Endodermal cell (in vitro differentiated cells): Measurements from ENCODE around the gene HSF2BP. TPM values are rescaled to one million over a fixed set of nuclear protein-coding genes. Genes with fewer than 3 reads are reported as not detected.

Source experiments
- DNase-seq: peaks from one replicate; pipeline ENCODE4 v3.0.0-alpha.2; 2017
- H3K27ac ChIP-seq: 2 replicates; pipeline ENCODE4 v1.5.1; 2013; ENCODE audit warnings: mild to moderate bottlenecking, low read depth, low read length, moderate library complexity
- H3K27me3 ChIP-seq: 2 replicates; pipeline ENCODE4 v1.6.1; 2013; ENCODE audit warnings: mild to moderate bottlenecking, low read length, moderate library complexity; ENCODE audit not compliant: insufficient read depth, control insufficient read depth, poor library complexity, severe bottlenecking
- H3K36me3 ChIP-seq: 2 replicates; pipeline ENCODE4 v1.7.0; 2013; ENCODE audit warnings: mild to moderate bottlenecking, low read length, moderate library complexity; ENCODE audit not compliant: control insufficient read depth, insufficient read depth
- H3K4me1 ChIP-seq: one replicate; pipeline ENCODE4 v1.7.0; 2013; ENCODE audit warnings: low read length; ENCODE audit not compliant: control insufficient read depth, insufficient read depth
- H3K4me3 ChIP-seq: 2 replicates; pipeline ENCODE4 v1.5.1; 2013; ENCODE audit warnings: mild to moderate bottlenecking, low read length, moderate library complexity
- H3K9ac ChIP-seq: 2 replicates; pipeline ENCODE4 v1.6.1; 2013; ENCODE audit warnings: mild to moderate bottlenecking, low read length, moderate library complexity; ENCODE audit not compliant: poor library complexity, severe bottlenecking; ENCODE audit errors: extremely low read depth
- H3K9me3 ChIP-seq: 2 replicates; pipeline ENCODE4 v1.6.1; 2013; ENCODE audit warnings: mild to moderate bottlenecking, low read length, moderate library complexity; ENCODE audit not compliant: control insufficient read depth
- H3K27ac Mint-ChIP-seq: 2 replicates; pipeline ENCODE4 v1.8.0; 2020; ENCODE audit warnings: mixed read lengths
- H3K27me3 Mint-ChIP-seq: 2 replicates; pipeline ENCODE4 v1.8.0; 2021; ENCODE audit warnings: mild to moderate bottlenecking, mixed read lengths; ENCODE audit not compliant: insufficient read depth
- H3K36me3 Mint-ChIP-seq: 2 replicates; pipeline ENCODE4 v1.8.0; 2020; ENCODE audit warnings: low read depth, mixed read lengths
- H3K4me1 Mint-ChIP-seq: 2 replicates; pipeline ENCODE4 v1.8.0; 2020; ENCODE audit warnings: mixed read lengths
- H3K4me3 Mint-ChIP-seq: 2 replicates; pipeline ENCODE4 v1.8.0; 2020; ENCODE audit warnings: mild to moderate bottlenecking, moderate library complexity, mixed read lengths
- H3K9me3 Mint-ChIP-seq: 2 replicates; pipeline ENCODE4 v1.8.0; 2020; ENCODE audit warnings: mild to moderate bottlenecking, mixed read lengths
- WGBS, 2 experiments: methylation state at CpG; one replicate each; pipeline versions ENCODE4 v1.1.5 to v1.1.7; 2013; ENCODE audit warnings: missing lambda C conversion rate in 2 of 2, mixed read lengths in 1 of 2; ENCODE audit not compliant: insufficient coverage in 1 of 2, insufficient read length in 1 of 2; 5-methylcytosine and 5-hydroxymethylcytosine counted together
- total RNA-seq, 2 donors: library from RNA; stranded (reverse); fragmentation: NEBNext Ultra II Directional in 1 of 2; extraction: Animal tissue kit (Norgen Biotek cat#: 25700) in 1 of 2; gene quantifications; 2 replicates in 1 of 2; 3 replicates in 1 of 2; pipeline ENCODE4 v1.2.1, GENCODE V29; 2021
- TF ChIP-seq, protein P1 (sequence below): fragments of 200-600 bp; sonication (generic); conservative IDR thresholded peaks from 2 replicates; pipeline ENCODE4 v1.5.0; 2021; ENCODE audit warnings: antibody characterized with exemption, mild to moderate bottlenecking

HSF2BP gene
- total RNA-seq, 2 donors from 2014 or later = 1.7 to 1.9 TPM

DNA sequence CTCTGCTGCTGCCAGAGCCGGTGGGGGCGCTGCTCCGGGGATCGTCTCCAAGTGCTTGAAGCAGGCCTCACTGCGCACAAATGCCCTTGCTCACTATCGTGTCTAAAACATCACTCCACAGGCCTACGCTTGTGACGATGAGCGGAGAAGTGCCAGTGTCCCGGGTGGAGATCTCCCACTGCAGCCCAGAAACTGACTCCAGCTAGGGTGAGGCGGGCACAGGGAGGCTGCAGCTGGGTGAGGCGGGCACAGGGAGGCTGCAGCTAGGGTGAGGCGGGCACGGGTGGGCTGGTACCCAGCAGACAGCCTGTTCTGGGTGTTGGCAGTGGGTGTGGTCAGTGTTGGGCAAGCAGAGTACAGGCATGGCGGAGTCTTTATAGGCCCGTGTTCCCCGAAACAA lies 36.9 kb upstream of the HSF2BP start:
- Histone ChIP-seq H3K27me3 (no peaks in the 10 kb centered on the region), H3K9me3 (no peaks in the 10 kb centered on the region), H3K9ac (no peak overlapping the region), H3K27ac (no peak overlapping the region), H3K4me1 (no peaks in the 10 kb centered on the region), H3K36me3 (peaks cover 26% of the 10 kb centered on the region), H3K4me3 (no peak overlapping the region)
- WGBS, 2 experiments = 95 to 100% methylated on average over 4 to 15 of the region's 17 CpGs
- no peaks in the 10 kb centered on the region for H3K9me3 Mint-ChIP-seq
- H3K4me3 Mint-ChIP-seq = no peak overlapping the region
- TF ChIP-seq, protein P1, sequence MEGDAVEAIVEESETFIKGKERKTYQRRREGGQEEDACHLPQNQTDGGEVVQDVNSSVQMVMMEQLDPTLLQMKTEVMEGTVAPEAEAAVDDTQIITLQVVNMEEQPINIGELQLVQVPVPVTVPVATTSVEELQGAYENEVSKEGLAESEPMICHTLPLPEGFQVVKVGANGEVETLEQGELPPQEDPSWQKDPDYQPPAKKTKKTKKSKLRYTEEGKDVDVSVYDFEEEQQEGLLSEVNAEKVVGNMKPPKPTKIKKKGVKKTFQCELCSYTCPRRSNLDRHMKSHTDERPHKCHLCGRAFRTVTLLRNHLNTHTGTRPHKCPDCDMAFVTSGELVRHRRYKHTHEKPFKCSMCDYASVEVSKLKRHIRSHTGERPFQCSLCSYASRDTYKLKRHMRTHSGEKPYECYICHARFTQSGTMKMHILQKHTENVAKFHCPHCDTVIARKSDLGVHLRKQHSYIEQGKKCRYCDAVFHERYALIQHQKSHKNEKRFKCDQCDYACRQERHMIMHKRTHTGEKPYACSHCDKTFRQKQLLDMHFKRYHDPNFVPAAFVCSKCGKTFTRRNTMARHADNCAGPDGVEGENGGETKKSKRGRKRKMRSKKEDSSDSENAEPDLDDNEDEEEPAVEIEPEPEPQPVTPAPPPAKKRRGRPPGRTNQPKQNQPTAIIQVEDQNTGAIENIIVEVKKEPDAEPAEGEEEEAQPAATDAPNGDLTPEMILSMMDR = no peak
- H3K4me1 Mint-ChIP-seq = no peaks in the 10 kb centered on the region
- H3K36me3 Mint-ChIP-seq = peaks cover 29% of the 10 kb centered on the region
- no peak for DNase-seq
- H3K27ac Mint-ChIP-seq = no peak overlapping the region
- H3K27me3 Mint-ChIP-seq = no peaks in the 10 kb centered on the region

DNA sequence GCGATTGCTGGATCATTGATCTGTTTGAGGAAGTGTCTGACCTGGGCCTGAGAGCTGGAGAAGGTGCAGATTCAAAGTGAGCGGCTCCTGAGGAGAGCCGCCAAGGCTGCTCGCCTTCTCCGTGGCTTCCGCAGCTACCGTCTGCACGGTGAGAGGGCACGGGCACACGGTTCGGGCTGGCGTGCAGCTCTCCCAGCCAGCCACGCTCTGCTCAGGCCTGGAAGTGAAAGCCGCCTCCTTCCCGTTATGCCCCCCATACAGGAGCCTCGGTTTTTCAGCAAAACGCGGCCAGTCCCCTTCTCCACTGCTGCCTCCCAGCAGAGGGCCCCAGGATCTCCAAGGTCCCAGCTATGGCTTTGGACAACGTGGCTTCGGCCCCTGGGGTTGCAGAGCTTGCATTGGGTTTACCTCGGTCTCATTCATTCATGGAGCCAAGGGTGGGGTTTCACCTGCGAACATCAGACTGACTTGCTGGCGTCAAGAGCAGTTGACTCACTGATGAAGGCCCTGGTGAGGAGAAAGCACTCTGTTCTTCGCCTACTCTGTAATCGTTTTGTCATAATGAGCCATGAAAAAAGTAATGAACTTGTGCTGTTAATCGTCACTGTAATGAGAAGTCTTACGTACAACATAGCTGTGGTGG lies 35.3 kb upstream of the HSF2BP start:
- no peak overlapping the region for H3K9ac ChIP-seq
- H3K36me3 ChIP-seq = peaks cover 38% of the 10 kb centered on the region
- H3K27ac ChIP-seq = no peak overlapping the region
- Mint-ChIP-seq H3K4me3 (no peak overlapping the region), H3K36me3 (peaks cover 43% of the 10 kb centered on the region), H3K4me1 (no peaks in the 10 kb centered on the region), H3K27me3 (no peaks in the 10 kb centered on the region), H3K27ac (no peak overlapping the region), H3K9me3 (no peaks in the 10 kb centered on the region)
- TF ChIP-seq, protein P1 = no peak
- no peaks in the 10 kb centered on the region for H3K4me1 ChIP-seq
- H3K4me3 ChIP-seq = no peak overlapping the region
- H3K27me3 ChIP-seq = no peaks in the 10 kb centered on the region
- 92 to 94% methylated on average over 19 to 27 of the region's 27 CpGs for WGBS, 2 experiments
- H3K9me3 ChIP-seq = no peaks in the 10 kb centered on the region
- DNase-seq = no peak

DNA sequence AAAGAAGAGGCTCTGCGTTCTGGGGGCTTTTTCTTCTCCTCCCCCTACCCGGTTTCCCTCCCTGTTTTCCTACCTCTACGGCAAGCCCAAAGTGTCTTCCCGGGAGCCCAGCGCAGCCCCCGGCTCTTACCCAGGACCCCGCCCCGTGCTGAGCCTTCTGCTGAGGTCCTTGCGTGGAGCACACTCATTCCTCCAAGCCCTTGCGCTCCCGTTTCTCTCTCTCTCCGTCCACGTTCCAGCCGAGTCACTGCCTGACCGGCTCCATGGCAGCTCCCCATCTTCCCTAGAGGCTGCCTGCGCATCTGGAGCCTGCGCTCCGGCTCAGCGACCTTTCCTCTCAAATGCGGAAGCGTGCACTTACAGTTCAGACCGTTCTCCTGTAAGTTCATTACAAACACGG lies 34.7 kb upstream of the HSF2BP start:
- Histone ChIP-seq H3K27me3 (no peaks in the 10 kb centered on the region), H3K9me3 (no peaks in the 10 kb centered on the region), H3K4me3 (no peak overlapping the region), H3K9ac (no peak overlapping the region), H3K36me3 (peaks cover 44% of the 10 kb centered on the region), H3K4me1 (no peaks in the 10 kb centered on the region), H3K27ac (no peak overlapping the region)
- no peak overlapping the region for H3K27ac Mint-ChIP-seq
- H3K9me3 Mint-ChIP-seq = no peaks in the 10 kb centered on the region
- TF ChIP-seq, protein P1 = no peak
- no peak for DNase-seq
- H3K36me3 Mint-ChIP-seq = peaks cover 43% of the 10 kb centered on the region
- WGBS, 2 experiments = 94% methylated on average over 20 to 23 of the region's 23 CpGs
- no peaks in the 10 kb centered on the region for H3K27me3 Mint-ChIP-seq
- H3K4me3 Mint-ChIP-seq = no peak overlapping the region
- no peaks in the 10 kb centered on the region for H3K4me1 Mint-ChIP-seq
